HG03575 (cell line): ENCODE measurements around the gene TUBGCP2.
"Not testable (repeated sequence)": the region's sequence is repeated elsewhere in the genome, so short reads cannot be mapped to it uniquely, and the experiment has no call there.

Experiments
- ATAC-seq: cut with Tn5 transposase; IDR thresholded peaks from one replicate; pipeline ENCODE4 v1.9.1; 2021; ENCODE audit not compliant: unreplicated experiment, insufficient number of reproducible peaks, low FRiP score; ENCODE audit errors: extremely low read depth

The TUBGCP2 gene

DNA sequence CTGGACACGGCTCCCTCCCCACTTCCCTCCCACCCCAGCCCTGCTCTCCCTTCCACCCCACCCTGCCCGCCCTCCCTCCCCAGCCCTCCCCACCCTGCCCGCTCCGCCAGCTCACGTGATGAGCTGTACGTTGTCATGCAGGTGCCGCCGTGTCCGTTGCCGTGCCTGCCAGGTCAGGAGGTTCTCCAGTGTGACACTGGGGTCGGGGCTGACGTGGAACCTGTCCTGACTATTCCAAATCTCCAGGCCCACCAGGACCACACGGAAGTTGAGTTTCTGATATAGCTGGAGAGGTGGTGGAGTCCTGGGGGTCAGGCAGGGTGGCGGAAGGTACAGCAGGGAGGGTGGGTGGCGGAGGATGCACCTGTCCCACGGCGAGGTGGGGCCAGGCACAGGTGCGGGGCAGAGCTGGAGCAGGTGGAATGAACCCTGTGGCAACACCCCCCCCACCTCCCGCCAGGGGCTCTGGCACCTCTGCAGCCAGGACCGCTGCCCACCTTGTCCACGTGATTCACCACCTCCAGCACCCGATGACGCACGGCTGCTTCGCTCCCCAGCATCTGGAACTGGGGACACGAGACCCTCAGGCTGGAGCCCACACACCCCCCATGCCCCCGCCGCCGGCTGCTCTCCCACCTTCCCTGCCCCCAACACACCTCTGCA lies 36.2 kb downstream of the TUBGCP2 start:
- ATAC-seq, result no peak

DNA sequence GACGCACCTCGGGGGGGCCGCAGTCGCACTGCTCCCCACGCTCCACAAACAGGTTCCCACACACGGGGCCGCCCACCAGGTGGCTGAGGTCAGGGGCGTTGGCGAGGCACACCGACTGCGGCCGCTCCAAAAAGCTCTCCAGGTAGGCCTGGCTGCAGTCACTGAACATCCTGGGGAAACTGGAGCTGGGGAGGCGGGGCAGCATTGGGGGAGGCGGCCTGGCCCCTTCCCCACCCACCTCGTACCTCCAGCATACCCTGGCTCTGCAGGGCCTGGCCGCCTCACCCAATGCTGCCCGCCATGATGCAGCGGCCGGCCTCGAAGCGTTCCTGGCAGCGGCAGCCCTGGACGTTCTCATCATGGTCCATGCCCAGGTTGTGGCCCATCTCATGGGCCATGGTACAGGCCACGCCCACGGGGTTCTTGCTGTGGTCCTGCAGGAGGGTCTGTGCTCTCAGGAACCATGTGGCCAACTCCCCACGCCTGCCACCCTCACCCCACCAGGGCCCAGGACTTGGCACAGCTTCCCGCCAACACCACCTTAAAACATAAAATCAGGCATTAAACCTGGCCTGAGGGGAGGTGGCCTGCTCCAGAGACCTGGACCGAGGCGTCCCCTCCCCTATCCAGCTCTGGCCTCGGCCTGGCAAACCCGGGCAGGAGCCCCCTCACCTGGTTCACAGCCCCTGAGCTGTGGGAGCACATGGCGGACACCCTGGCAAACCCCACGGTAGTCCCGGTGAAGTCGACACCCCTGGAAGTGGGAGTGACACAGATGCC lies 37.0 kb downstream of the TUBGCP2 start:
- no peak for ATAC-seq

DNA sequence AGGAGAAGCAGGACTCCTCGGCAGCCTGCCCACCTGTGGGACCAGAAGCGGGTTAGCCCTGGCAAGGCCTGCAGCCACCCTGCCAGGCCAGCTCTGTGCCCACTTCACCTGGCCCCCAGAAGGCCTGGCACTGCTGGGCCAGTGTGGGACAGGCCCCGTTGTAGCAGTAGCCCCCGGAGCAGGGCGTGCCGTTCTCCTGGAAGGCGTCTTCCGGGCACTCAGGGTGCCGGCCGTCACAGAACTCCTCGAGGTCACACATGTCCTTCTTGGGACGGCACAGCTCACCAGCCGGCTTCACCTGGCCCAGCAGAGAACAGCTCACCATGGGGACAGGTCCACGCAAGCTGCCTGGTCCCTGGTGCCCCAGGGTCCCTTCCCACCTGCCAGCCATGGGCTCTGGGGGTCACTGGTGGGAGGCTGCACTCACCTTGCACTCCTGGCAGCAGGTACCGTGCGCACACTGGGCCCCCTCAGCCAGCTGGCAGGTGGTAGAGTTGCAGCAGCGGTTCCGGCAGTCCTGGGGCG lies 37.8 kb downstream of the TUBGCP2 start:
- no peak for ATAC-seq

DNA sequence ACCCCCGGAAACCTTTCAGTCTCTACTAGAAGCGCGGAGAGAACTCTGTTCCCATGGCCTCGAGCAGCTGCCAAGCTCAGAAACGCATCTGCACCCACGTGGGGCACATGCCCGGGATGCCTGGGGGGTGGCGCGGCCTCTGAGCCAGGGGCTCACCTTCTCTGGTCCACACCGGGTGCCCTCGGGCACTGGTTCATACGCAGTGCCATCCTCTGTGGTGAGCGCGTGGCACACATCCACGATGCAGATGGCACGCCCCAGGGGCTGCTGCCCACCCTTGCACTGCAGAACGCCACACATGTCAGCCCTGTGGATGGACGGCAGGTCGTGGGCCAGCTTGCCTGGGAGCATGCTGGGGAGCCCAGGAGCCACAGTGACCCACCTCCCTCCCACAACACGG lies 38.5 kb downstream of the TUBGCP2 start:
- no peak for ATAC-seq

DNA sequence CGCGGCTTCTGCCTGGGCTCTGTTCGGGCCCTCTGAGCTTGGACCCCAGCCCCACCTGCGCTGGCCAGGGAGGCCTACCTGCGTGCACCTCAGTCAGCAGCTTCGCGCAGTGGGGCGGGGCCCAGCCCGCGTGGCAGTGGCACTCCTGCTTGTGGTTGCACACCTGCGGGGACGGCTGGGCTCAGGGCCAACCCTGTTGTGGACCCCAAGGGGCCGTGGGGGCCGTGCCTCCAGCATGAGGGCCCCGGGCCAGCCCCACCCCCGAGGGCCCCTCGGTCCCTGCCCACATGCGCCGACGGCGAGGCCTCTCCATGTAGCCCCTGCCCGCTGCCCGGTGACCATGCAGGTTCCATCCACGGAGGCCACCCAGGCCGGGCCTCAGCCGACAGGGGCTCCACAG lies 39.3 kb downstream of the TUBGCP2 start:
- ATAC-seq, result no peak

DNA sequence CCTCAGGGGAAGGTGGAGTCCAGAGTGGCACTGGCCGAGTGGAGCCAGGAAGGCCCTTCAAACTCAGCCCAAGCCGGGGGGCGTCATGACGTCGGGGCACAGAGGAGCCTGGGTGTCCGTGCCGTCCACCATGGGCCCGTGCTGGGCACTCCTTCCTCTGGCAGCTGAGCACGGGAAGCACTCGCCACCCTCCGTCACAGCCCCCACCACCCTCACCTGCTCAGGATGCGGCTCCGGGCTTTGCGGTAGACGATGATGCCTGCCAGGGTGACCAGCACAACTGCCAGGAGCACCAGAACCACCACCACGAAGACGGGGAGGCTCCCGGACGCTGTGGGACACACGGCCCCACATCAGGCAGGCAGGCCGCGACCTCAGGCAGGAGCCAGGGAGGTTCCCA lies 40.1 kb downstream of the TUBGCP2 start:
- ATAC-seq, result no peak

DNA sequence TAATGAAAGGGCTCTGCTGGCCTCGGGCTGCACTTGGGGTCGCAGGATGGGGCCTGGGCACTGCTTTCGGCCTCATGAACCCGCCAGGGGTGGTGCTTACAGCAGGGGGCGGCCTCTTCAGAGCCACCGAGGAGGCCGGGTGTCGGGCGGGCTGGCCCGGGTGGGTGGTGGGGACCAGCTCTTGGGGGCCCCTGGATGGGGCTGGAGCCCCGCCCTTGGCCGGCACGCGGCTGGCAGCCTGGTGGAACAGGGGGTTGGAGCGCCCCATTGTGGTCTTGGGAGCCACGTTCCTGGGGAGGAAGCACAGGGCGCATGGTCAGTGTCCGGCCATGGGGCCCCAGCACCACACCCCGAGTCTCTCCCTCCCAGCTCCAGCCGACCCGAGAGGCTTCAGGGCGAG lies 40.8 kb downstream of the TUBGCP2 start:
- ATAC-seq, result no peak

DNA sequence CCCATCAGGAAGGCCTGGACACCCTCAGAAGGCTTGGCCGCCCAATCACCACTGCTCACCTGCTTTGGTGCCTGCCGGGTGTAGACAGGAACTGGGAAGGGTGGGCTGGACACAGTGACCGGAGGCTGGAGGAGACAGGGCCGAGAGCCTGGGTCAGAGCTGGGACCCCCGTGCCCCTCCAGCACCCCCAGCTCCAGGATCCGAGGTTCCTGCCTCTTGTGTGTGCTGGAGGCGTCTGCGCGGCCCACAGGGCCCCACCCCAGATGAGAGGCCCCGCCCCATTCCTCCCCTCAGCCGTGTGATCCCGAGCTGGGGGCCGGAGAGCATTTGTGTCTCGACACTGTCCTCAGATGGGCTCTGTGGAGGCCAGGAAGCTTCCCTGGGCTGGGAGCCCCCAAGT lies 41.4 kb downstream of the TUBGCP2 start:
- ATAC-seq, result no peak

DNA sequence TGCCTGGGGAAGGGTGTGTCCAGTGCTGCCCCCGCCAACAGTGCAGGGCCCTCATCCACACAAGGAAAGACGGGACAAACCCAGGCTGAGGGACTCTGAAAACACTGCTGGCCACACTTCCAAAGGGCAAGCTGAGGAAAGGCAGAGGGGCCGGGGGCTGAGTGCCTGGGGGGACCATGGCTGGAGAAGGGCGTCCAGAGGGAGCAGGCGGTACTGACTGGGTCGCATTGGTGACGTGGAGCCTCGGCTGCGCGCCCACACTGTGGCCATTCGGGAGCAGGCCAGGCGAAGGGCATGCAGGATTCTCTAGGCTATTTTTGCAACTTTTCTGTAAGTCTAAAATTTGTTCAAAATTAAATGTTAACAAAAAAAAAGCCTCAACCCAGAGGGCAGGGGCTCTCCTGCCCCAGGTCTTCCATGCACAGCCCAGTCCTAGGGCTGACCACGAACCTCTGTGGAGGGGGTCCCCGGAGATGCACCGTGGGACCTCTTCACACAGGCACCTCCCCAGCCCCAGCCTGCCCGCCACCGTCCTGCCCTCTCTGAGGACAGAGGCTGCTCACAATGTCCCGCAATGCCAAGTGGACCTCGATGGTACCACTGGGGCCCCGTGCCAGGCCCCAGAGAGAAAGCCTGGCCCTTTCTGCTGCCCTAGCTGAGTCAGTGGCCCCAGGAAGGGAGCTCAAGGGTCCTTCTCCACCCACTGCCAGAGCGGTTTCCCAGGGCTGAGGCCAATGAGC lies 42.4 kb downstream of the TUBGCP2 start:
- ATAC-seq, result no peak

DNA sequence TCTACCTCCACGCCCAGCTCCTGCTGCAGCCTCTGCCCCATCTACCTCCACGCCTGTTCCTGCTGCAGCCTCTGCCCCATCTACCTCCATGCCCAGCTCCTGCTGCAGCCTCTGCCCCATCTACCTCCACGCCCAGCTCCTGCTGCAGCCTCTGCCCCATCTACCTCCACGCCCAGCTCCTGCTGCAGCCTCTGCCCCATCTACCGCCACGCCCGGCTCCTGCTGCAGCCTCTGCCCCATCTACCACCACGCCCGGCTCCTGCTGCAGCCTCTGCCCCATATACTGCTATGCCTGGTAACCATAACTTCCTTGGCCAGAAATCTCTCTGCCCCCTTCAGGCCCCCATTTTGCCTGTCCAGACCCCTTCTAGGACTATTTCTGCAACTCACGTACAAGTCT lies 43.6 kb downstream of the TUBGCP2 start:
- not testable (repeated sequence) for ATAC-seq

DNA sequence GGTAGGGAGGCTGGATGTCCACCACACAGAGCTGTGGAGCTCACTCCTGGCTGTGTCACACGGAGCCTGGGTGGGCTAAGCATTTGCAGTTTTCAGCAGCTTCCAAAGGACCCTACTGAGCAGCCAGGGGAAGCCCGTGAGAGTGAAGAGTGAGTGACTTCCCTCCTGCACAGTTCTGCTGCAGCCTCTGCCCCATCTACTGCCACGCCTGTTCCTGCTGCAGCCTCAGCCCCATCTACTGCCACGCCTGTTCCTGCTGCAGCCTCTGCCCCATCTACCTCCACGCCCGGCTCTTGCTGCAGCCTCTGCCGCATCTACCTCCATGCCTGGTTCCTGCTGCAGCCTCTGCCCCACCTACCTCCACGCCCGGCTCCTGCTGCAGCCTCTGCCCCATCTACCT lies 44.2 kb downstream of the TUBGCP2 start:
- ATAC-seq, result no peak

DNA sequence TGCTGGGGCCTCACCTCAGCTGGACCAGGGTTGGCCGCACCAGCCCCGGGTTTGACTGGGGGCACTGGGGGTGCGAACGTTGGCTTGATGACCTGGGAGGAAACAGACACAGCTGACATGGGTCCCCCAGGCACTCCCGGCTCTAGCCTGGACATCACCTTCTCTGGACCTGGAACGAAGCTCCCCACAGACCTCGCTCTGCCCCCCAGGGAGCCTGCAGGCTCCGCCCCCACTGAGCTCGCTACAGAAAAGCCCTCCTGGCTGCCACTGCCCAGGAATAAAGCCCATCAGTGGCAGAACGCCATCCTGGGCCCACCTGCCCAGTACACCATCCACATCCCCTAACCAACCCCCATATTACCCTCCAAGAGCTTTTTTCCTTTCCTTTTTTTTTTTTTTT lies 45.0 kb downstream of the TUBGCP2 start:
- ATAC-seq, result no peak

DNA sequence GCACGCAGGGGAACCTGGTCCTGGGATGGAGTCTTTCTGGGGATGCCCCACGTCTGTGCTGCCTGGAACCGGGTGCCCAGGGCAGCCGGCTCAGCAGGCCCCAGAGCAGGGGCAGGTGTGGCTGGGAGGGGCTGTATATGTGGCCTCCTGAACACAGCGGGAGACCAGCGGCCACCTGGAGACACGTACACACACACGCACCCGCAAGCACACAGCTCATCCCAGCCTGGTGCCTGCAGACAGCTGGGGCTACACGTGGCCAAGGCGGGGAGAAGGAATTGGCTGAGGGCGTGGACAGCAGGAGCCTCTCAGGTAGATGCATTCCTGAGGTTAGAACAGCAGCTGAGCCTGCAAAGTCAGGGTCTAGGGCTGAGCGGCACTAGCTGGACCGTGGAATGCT lies 46.0 kb downstream of the TUBGCP2 start:
- no peak for ATAC-seq

DNA sequence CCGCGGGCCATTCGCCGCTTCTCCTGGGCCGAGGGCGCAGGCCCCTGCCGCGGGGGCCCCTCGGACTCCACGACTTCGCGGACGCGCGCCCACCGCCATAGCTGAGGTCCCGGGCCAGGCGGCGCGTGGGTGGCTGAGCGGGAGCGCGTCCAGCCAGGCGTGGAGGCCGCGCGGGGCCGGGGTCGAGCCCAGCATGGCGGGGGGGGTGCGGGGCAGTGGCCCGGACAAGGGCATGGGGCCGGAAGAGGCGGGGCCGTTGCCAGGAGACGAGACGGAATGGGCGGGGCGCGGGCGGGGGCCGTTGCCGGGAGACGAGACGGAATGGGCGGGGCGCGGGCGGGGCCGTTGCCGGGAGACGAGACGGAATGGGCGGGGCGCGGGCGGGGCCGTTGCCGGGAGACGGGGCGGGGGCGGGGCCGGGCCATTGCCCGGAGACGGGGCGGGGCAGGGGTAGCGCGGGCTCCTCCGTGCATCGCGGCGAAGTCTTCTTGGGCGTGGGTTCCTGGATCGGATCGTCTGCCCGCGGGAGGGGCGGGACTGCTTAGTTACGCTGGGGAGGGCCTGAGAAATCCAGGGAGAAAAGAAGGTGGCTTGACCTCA lies 46.8 kb downstream of the TUBGCP2 start:
- ATAC-seq, result no peak

DNA sequence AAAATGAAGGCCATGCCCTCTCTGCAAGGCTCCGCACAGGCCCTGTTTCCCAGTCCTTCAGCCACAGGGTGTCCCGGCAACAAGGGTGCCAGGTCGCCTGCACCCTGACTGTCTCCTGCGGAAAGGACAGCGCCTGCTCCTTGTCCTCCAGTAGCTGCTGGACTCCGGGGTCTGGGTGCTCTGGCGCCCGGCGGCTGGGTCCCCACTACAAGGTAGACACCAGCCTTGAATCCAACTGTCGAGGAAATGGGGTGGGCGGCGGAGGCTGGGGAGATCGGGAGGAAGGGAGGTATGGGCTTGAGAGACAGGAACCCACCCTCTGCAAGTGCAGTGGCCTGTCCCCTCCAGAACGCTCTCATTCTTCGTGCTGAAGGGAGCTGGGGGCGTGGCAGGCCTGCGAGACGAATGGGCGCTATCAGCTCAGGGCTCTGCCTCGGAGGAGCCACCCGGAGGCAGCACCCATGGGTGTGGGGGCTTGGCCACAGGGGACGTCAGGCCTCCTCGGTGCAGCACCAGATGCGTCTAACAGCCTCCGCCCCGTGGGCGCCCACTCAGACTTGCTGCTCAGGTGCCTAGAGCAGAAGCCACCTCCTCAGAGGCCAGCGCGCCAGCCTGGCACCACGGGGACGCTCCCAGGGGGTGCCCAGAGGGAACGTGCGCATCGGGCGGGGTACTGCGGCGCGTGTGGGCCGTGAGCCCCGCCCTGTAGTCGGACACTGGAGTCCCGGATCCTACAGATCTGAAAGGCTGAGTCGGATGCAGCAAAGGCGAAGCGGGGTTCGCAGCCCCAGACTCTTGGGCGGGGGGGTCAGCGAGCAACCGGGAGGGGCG lies 47.6 kb downstream of the TUBGCP2 start:
- no peak for ATAC-seq

DNA sequence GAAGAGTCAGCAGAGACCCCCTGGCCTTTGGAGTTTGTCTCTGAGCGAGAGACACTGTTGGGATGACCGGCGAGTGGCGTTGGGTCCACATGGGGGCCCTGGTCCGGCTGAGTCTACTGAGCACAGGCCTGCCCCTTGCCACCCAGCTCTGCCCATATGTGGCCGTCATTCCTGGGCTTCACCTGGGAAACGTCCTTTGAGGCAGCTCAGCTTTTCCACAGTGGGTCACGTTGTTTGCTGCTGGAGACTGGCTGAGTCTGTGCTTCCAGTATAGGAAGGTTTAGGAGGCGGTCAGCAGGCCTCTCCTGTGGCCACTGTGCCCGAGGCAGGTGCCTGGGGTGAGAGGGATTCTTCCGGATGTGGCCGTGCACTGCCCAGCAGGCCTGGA lies 49.1 kb downstream of the TUBGCP2 start:
- ATAC-seq, result no peak

DNA sequence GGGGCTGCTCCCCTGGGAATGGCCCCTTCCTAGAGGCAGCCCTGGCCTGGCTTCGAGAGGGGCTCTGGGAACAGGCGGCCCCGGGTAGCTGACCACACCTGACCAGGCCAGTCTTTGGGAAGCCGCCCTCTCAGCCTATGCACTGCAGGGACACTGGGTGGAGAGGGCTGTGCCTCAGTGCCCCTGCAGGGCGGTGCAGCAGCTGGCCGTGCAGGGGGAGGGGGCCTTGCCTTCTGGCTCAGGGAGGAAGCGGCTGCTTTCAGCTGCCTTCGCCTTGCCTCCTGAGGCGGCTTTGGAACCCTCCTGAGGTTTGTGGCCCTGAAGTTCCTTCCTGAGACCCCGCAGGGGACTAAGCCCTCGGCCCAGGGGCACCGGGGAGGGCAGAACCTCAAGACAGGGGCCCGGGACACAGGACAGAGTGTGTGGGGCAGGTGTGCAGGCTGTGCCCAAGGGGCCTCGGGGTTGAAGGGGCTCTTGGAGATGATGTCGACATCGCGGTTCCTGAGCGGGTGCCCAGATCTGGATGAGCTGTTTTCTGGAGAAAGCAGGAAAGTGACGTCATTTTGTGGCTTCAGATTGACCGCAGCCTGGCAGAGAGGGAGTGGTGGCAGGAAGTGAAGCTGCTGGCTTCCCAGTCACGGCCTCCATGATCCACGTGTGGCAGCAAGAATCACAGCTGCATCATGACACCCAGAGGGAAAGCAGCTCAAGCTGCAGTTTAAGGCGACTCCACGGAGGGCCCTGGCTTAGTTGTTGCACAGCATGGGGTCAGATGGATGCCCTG lies 49.7 kb downstream of the TUBGCP2 start:
- ATAC-seq, result no peak
